Measurements from ENCODE around the gene CDS2. TPM values are rescaled to one million over a fixed set of nuclear protein-coding genes. Genes with fewer than 3 reads are reported as not detected.

CDS2 gene
- total RNA-seq, 4 donors from 2014 or later, result 59.8 to 102 (median 73.9) TPM

GRCh38 chr20:5181492-5181891 lies 54.7 kb downstream of the CDS2 start:
- 86 to 96% methylated on average over 1 to 2 of the region's 2 CpGs for WGBS, 2 donors (ENCODE audit: low coverage in 1 of 2)
- H3K4me3 ChIP-seq, result no peak overlapping the region
- TF ChIP-seq CTCF (IDR thresholded peaks at IDR 0.05), result no peak
- TF ChIP-seq EP300 (IDR thresholded peaks at IDR 0.05), result no peak
- no peak for TF ChIP-seq POLR2AphosphoS5 (IDR thresholded peaks at IDR 0.05)
- no peak for TF ChIP-seq POLR2A (IDR thresholded peaks at IDR 0.05)
- peaks cover 0 to 34% (median 0%) of the 10 kb centered on the region in 3 donors for H3K4me1 ChIP-seq
- ATAC-seq, result no peak
- no peaks in the 10 kb centered on the region for H3K27me3 ChIP-seq
- peaks cover 0 to 98% of the 10 kb centered on the region in 2 donors for H3K36me3 ChIP-seq
- H3K27ac ChIP-seq, result no peak overlapping the region
- no peaks in the 10 kb centered on the region for H3K9me3 ChIP-seq

GRCh38 chr20:5181958-5182357 lies 55.1 kb downstream of the CDS2 start:
- H3K36me3 ChIP-seq, result peaks cover 0 to 98% of the 10 kb centered on the region in 2 donors
- H3K27ac ChIP-seq, result peak overlapping the region in 1 of 4 donors; percentile 3
- H3K4me1 ChIP-seq, result peaks cover 0 to 31% (median 0%) of the 10 kb centered on the region in 3 donors
- no peaks in the 10 kb centered on the region for H3K9me3 ChIP-seq
- no peak overlapping the region for H3K4me3 ChIP-seq
- no peak for ATAC-seq
- H3K27me3 ChIP-seq, result no peaks in the 10 kb centered on the region
- TF ChIP-seq POLR2AphosphoS5 (IDR thresholded peaks at IDR 0.05), result no peak

GRCh38 chr20:5182615-5183254 lies 55.9 kb downstream of the CDS2 start:
- H3K27me3 ChIP-seq, result no peaks in the 10 kb centered on the region
- no peaks in the 10 kb centered on the region for H3K9me3 ChIP-seq
- H3K4me1 ChIP-seq, result peaks cover 0 to 23% (median 0%) of the 10 kb centered on the region in 3 donors
- no peak for ATAC-seq
- TF ChIP-seq POLR2AphosphoS5 (IDR thresholded peaks at IDR 0.05) (no peak), EP300 (IDR thresholded peaks at IDR 0.05) (no peak), CTCF (IDR thresholded peaks at IDR 0.05) (no peak), POLR2A (IDR thresholded peaks at IDR 0.05) (no peak)
- no peak overlapping the region for H3K4me3 ChIP-seq
- H3K27ac ChIP-seq, result peak overlapping the region in 1 of 4 donors; percentile 5
- 71 to 82% methylated on average over 1 to 2 of the region's 2 CpGs for WGBS, 2 donors (ENCODE audit: low coverage in 1 of 2)
- peaks cover 0 to 98% of the 10 kb centered on the region in 2 donors for H3K36me3 ChIP-seq

- Histone ChIP-seq H3K27me3 (no peaks in the 10 kb centered on the region), H3K4me1 (peaks cover 0 to 14% (median 0%) of the 10 kb centered on the region in 3 donors), H3K9me3 (no peaks in the 10 kb centered on the region), H3K4me3 (no peak overlapping the region), H3K27ac (no peak overlapping the region), H3K36me3 (peaks cover 0 to 98% of the 10 kb centered on the region in 2 donors)
- TF ChIP-seq CTCF (IDR thresholded peaks at IDR 0.05), result no peak
- TF ChIP-seq POLR2A (IDR thresholded peaks at IDR 0.05), result no peak
- TF ChIP-seq POLR2AphosphoS5 (IDR thresholded peaks at IDR 0.05), result no peak
- TF ChIP-seq EP300 (IDR thresholded peaks at IDR 0.05), result no peak
- 82 to 84% methylated on average over 7 to 12 of the region's 13 CpGs for WGBS, 2 donors (ENCODE audit: low coverage in 1 of 2)
- no peak for ATAC-seq
Measured at GRCh38 chr20:5183731-5184474, 57.1 kb downstream of the CDS2 start.

- Histone ChIP-seq H3K4me3 (no peak overlapping the region), H3K27me3 (no peaks in the 10 kb centered on the region), H3K9me3 (no peaks in the 10 kb centered on the region), H3K36me3 (peaks cover 0 to 98% of the 10 kb centered on the region in 2 donors), H3K27ac (no peak overlapping the region), H3K4me1 (peaks cover 0 to 14% (median 0%) of the 10 kb centered on the region in 3 donors)
- ATAC-seq, result no peak
- TF ChIP-seq POLR2AphosphoS5 (IDR thresholded peaks at IDR 0.05) (no peak), POLR2A (IDR thresholded peaks at IDR 0.05) (no peak), CTCF (IDR thresholded peaks at IDR 0.05) (no peak), EP300 (IDR thresholded peaks at IDR 0.05) (no peak)
- 100% methylated on average over 1 of the region's 1 CpG; no CpG with 5 or more reads in 1 of the 2 donors for WGBS, 2 donors (ENCODE audit: low coverage in 1 of 2)
Measured at GRCh38 chr20:5184684-5185083, 57.9 kb downstream of the CDS2 start.
